Dedifferentiated amniotic fluid mesenchymal stem cell (primary cell): Measurements from ENCODE around the gene MRPL4.
"Not testable (repeated sequence)": the region's sequence is repeated elsewhere in the genome, so short reads cannot be mapped to it uniquely, and the experiment has no call there.

ENCODE experiments used
- DNase-seq: peaks from one replicate; pipeline ENCODE4 v3.0.0-alpha.2; 2016; ENCODE audit errors: extremely low spot score

MRPL4 gene

DNA sequence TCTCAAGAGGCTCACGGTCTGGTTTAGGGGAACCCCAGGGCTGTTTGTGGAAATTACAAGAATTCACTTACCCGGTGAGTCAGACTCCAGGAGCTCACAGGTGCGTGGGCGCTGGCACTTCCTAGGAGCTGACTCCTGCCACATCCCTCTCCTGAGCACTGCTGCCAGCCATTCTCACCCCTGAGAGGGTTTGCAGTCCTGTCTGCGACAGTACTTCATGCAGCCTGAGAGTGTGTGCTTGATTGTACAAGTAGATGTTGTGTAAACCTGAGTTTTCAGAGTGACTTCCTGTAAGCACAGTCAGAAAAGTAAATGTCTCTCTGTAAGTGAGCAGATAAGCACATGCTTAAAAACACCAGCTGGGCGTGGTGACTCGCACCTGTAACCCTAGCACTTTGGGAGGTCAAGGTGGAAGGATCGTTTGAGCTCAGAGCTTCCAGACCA lies 8.1 kb downstream of the MRPL4 start:
- DNase-seq, result no peak

DNA sequence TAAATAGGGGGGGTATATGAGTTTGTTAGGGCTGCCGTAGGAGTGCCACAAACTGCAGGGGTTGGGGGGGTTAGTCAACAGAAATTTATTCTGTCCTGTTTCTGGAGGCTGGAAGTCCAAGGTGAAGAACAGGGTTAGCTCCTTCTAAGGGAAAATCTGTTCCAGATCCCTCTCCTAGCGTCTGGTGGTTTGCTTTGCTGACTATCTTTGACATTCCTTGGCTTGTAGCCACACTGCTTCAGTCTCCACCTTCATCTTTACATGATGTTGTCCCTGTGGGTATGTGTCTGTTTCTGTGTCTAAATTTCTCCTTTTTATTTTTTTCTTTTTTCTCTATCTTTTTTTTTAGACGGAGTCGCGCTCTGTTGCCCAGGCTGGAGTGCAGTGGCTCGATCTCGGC lies 10.8 kb downstream of the MRPL4 start:
- DNase-seq, result no peak

DNA sequence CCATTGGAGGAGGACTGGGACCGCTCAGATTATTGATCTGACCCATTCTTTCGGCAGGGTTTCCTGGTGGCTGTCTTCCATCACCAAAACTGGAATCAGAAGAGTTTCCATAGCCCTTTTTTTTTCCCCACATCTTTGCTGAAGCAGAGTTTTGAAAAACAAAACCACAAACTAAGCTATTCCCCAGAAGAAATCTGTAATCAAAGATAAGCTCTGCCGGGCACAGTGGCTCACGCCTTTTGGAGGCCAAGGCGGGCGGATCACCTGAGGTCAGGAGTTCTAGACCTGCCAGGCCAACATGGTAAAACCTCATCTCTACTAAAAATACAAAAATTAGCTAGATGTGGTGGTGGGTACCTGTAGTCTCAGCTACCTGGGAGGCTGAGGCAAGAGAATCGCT lies 14.7 kb downstream of the MRPL4 start:
- no peak for DNase-seq

DNA sequence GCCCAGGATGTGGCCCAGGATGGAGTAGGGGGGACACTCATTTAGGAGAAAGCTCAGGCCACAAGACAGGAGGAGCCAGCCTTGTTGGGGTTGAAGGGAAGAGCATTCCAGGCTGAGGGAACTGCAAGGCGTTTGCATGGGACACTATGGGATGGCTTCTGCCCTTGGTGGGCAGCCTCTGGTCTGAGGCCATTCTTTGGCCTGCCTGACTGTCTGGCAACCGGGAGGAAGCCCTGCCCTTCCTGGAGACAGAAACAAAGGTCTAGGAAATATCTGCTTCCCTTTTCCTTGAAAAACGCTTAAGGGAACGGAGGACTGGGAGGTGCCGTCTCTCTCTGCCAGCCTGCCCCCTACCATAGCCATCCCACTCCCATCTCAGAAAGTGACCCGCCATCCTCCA lies 16.1 kb downstream of the MRPL4 start:
- DNase-seq, result no peak

DNA sequence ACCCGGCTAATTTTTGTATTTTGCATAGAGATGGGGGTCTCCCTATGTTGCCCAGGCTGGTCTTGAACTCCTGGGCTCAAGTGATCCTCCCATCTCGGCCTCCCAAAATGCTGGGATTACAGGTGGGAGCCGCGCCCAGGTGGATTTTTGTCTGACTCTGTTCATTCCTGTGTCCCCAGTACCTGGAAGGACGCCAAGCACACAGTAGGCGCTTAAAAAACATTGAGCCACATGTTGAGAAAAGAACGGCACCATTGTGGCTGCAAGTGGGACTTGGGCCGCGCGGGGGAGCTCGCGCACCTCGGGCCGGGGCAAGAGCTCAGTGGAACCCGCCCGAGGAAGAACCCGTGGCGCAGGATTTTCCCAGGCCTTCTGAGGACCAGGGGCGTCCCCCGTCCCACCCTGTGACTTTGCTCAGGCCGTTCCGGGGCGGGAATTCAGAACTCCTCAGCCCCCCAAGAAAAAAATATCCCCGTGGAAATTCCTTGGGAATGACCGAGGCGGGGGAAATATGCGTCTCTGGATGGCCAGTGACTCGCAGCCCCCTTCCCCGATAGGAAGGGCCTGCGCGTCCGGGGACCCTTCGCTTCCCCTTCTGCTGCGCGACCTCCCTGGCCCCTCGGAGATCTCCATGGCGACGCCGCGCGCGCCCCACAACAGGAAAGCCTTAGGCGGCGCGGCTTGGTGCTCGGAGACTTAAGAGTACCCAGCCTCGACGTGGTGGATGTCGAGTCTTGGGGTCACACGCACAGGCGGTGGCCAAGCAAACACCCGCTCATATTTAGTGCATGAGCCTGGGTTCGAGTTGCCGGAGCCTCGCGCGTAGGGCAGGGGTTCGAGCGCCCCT lies 17.5 kb downstream of the MRPL4 start:
- DNase-seq, result peak; percentile 67

DNA sequence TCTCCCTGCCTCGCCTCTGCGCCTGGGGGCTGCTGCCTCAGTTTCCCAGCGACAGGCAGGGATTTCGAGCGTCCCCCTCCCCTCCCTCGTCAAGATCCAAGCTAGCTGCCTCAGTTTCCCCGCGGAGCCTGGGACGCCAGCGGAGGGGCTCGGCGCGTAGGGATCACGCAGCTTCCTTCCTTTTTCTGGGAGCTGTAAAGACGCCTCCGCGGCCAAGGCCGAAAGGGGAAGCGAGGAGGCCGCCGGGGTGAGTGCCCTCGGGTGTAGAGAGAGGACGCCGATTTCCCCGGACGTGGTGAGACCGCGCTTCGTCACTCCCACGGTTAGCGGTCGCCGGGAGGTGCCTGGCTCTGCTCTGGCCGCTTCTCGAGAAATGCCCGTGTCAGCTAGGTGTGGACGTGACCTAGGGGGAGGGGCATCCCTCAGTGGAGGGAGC lies 18.2 kb downstream of the MRPL4 start:
- DNase-seq, result no peak

DNA sequence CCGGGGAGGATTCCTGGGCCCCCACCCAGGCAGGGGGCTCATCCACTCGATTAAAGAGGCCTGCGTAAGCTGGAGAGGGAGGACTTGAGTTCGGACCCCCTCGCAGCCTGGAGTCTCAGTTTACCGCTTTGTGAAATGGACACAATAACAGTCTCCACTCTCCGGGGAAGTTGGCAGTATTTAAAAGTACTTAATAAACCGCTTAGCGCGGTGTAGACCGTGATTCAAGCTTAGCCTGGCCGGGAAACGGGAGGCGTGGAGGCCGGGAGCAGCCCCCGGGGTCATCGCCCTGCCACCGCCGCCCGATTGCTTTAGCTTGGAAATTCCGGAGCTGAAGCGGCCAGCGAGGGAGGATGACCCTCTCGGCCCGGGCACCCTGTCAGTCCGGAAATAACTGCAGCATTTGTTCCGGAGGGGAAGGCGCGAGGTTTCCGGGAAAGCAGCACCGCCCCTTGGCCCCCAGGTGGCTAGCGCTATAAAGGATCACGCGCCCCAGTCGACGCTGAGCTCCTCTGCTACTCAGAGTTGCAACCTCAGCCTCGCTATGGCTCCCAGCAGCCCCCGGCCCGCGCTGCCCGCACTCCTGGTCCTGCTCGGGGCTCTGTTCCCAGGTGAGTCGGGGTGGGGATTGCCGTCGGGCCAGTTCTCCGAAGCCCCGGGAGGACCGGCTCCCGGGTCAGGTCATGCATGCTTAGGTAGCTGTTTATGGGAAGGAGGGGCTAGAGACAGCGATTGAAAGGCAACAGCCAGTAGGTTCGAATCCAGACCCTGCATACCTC lies 18.8 kb downstream of the MRPL4 start, which contains the start of gene ICAM1:
TSS of gene ICAM1 (plus strand) at position 505 of the 779 bp plus-strand sequence. CDS start at position 545, 40 bp downstream.
- no peak for DNase-seq

DNA sequence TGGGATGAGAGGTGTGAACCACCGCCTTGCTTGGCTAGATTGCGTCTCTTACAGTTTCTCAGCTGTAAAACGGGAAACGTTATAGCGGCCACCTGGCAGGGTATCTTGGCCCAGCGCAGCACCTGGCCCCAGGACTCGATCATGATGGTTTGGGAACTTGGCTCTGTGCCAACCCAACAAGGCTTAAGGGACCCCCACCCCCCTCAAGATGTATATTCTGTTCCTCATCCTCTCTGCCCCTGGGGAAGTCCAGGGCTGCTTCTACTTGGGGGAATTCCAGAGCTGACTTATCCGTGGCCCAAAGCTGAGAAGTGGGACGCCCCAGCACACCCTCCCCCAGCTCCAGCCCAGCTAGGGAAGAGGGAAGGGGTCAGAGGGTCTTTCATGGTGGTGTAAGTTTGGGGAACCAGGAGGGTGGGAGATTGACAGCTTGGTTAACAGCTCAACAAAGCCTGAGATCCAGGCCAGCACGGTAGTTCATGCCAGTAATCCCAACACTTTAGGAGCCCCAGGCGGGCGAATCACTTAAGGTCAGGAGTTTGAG lies 19.6 kb downstream of the MRPL4 start:
- no peak for DNase-seq

DNA sequence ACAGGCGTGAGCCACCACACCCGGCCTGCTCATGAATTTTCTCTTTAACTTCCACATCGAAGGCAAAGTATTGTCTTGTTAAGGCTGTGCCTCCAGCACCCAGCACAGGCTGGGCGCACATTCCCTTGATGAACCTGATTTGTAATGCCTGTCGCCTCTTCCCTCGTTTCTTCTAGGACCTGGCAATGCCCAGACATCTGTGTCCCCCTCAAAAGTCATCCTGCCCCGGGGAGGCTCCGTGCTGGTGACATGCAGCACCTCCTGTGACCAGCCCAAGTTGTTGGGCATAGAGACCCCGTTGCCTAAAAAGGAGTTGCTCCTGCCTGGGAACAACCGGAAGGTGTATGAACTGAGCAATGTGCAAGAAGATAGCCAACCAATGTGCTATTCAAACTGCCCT lies 22.6 kb downstream of the MRPL4 start:
- no peak for DNase-seq

DNA sequence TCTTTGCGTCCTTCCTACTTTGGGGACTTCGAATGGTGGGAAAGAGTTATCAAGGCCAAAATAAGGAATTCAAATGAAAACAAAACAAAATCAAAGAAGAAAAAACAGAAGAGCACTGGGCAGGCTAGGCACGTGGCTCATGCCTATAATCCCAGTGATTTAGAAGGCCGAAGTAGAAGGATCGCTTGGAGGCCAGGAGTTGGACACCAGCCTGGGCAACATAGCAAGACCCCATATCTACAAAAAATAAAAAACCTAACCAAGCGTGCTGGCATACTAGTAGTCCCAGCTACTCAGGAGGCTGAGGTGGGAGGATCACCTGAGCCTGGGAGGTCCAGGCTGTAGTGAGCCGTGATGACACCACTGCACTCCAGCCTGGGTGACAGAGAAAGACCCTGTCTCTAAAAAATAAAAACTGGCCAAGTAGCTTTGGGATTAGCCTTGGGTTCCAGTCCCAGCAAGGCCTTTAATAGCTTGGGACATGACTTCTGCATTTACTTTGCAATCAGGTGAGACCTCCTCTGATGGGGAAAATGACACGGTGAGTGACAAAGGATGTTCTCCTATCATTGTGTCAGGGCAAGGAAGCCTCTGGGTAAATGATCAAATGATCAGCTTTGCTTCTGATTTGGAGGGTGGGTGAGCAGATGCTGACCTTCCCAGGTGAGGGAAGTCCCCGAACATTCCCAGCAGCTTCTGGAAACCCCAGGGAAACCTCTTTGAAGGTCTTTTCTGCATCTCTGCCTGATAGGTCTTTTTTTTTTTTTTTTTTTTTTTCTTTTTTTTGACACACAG lies 26.0 kb downstream of the MRPL4 start:
- no peak for DNase-seq

DNA sequence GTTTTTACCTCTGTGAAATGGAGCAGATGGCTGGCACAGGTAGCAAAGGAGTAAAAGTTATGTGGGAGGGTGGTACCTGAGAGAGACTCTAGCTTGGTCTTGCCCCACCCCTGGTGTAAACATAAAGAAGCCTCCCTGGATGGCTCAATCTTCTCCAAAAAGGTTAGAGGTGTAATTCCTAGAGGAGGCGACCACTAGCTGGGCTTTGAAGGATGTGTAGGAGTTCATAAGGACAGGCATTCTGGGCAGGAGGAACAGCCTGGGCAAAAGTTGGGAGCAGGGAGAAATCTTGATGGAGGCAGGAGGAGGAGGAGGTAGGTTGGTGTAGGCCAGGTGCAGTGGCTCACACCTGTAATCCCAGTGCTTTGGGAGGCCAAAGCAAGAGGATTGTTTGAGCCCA lies 26.9 kb downstream of the MRPL4 start:
- no peak for DNase-seq

DNA sequence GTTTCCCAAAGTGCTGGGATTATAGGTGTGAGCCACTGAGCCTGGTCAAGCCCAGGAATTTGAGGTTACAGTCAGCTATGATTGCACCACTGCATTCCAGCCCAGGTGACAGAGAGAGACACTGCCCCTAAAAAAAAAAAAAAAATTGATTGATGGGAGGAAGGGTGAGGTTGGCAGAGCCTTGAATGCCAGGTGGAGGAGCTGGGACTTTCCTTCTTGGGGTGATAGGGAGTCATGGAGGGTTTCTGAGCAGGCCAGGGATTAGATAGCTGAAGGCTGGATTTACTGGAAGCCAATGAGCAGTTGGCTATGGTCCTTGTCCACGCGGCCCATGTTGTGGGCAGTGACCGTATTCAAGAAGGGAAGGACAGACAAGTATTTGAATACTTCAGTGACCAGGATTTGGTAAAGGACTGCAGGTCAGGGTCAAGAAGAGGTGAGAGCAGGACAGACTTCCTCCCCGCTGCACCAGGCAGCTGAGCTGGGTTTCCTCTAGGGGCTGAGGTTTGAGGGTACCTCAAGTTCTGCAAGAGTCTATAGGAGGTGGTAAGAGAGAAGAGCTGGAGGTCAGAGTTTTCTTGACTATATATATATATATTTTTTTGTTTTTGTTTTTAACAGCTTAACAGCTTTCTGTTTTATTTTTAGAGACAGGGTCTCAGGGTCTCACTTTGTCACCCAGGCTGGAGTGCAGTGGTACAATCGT lies 27.9 kb downstream of the MRPL4 start:
- no peak for DNase-seq

DNA sequence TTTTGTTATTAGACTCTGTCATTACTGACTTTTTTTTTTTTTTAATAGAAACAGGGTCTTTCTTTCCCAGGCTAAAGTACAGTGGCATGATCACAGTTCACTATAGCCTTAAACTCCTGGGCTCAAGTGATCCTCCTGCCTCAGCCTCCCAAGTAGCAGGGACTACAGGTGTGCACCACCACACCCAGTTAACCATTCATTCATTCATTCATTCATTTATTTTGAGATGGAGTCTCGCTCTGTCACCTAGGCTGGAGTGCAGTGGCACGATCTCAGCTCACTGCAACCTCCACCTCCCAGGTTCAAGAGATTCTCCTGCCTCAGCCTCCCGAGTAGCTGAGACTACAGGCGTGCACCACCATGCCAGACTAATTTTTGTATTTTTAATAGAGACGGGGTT lies 30.0 kb downstream of the MRPL4 start:
- not testable (repeated sequence) for DNase-seq

DNA sequence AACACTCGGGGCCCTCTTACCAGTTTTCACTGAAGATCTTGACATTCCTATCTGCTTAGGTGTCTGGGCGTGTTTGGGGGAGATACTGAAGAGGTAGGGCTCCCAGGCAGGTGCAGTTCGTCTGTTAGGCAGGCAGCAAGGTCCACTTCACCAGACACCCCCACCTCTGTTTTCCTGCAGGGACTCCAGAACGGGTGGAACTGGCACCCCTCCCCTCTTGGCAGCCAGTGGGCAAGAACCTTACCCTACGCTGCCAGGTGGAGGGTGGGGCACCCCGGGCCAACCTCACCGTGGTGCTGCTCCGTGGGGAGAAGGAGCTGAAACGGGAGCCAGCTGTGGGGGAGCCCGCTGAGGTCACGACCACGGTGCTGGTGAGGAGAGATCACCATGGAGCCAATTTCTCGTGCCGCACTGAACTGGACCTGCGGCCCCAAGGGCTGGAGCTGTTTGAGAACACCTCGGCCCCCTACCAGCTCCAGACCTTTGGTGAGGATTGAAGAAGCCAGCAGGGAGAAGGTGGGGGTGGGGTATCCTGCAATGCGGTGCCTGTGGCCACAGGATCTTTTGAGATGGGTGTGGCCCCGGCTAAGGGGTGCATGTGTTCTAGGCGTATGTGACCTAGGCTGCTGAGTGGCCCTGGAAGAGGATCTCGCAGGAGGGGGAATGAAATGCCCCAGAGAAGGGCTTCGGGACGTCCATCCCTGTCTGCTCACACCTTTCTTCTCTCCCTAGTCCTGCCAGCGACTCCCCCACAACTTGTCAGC lies 31.5 kb downstream of the MRPL4 start:
- DNase-seq, result no peak

DNA sequence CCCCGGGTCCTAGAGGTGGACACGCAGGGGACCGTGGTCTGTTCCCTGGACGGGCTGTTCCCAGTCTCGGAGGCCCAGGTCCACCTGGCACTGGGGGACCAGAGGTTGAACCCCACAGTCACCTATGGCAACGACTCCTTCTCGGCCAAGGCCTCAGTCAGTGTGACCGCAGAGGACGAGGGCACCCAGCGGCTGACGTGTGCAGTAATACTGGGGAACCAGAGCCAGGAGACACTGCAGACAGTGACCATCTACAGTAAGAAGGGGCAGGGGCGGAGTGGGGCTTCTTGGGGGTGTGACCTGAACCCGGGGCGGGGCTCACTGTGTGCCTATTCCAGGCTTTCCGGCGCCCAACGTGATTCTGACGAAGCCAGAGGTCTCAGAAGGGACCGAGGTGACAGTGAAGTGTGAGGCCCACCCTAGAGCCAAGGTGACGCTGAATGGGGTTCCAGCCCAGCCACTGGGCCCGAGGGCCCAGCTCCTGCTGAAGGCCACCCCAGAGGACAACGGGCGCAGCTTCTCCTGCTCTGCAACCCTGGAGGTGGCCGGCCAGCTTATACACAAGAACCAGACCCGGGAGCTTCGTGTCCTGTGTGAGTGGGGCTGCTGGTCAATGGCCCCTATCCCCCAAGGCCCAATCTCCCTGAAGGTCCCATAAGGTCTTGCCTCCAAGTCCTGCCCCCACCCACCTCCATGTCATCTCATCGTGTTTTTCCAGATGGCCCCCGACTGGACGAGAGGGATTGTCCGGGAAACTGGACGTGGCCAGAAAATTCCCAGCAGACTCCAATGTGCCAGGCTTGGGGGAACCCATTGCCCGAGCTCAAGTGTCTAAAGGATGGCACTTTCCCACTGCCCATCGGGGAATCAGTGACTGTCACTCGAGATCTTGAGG lies 32.3 kb downstream of the MRPL4 start:
- no peak for DNase-seq

DNA sequence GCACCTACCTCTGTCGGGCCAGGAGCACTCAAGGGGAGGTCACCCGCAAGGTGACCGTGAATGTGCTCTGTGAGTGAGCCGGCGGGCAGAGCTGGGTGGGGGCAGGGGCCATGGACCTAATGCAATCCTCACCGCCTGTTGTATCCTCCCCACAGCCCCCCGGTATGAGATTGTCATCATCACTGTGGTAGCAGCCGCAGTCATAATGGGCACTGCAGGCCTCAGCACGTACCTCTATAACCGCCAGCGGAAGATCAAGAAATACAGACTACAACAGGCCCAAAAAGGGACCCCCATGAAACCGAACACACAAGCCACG lies 32.9 kb downstream of the MRPL4 start:
- DNase-seq, result no peak

DNA sequence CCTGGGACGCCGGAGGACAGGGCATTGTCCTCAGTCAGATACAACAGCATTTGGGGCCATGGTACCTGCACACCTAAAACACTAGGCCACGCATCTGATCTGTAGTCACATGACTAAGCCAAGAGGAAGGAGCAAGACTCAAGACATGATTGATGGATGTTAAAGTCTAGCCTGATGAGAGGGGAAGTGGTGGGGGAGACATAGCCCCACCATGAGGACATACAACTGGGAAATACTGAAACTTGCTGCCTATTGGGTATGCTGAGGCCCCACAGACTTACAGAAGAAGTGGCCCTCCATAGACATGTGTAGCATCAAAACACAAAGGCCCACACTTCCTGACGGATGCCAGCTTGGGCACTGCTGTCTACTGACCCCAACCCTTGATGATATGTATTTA lies 33.4 kb downstream of the MRPL4 start:
- DNase-seq, result no peak

DNA sequence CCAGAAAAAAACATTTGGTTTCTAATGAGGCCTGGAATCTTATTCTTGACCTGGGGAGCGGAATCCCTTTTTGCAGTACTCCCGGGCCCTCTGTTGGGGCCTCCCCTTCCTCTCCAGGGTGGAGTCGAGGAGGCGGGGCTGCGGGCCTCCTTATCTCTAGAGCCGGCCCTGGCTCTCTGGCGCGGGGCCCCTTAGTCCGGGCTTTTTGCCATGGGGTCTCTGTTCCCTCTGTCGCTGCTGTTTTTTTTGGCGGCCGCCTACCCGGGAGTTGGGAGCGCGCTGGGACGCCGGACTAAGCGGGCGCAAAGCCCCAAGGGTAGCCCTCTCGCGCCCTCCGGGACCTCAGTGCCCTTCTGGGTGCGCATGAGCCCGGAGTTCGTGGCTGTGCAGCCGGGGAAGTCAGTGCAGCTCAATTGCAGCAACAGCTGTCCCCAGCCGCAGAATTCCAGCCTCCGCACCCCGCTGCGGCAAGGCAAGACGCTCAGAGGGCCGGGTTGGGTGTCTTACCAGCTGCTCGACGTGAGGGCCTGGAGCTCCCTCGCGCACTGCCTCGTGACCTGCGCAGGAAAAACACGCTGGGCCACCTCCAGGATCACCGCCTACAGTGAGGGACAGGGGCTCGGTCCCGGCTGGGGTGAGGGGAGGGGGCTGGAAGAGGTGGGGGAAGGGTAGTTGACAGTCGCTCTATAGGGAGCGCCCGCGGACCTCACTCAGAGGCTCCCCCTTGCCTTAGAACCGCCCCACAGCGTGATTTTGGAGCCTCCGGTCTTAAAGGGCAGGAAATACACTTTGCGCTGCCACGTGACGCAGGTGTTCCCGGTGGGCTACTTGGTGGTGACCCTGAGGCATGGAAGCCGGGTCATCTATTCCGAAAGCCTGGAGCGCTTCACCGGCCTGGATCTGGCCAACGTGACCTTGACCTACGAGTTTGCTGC lies 35.1 kb downstream of the MRPL4 start, which contains the start of gene ICAM4:
TSS of gene ICAM4 (plus strand) at position 153 of the 935 bp plus-strand sequence. CDS start at position 211, 58 bp downstream.
- no peak for DNase-seq
